Stimulated activated CD8-positive, alpha-beta memory T cell treated with anti-CD3 and anti-CD28 coated beads, Interleukin-12 subunit alpha, Interleukin-12 subunit beta, amount 100 ng/mL, for 4 hours (primary cell): ENCODE data around the gene BPIFB6.

Source experiments
- DNase-seq: peaks from one replicate; pipeline ENCODE4 v3.0.0-alpha.2; 2020; ENCODE audit warnings: low read depth

The BPIFB6 gene

GRCh38 chr20:33031531-33031930 is at the start of gene BPIFB6:
BPIFB6 (plus strand) TSS chr20:33031648; CDS start chr20:33031648, 0 bp downstream.
- no peak for DNase-seq

- DNase-seq, result no peak
These were observed 48.6 kb upstream of the BPIFB6 start for GRCh38 chr20:32982617-32983458.

- no peak for DNase-seq
These were observed 47.9 kb upstream of the BPIFB6 start for GRCh38 chr20:32983459-32984112.

DNA sequence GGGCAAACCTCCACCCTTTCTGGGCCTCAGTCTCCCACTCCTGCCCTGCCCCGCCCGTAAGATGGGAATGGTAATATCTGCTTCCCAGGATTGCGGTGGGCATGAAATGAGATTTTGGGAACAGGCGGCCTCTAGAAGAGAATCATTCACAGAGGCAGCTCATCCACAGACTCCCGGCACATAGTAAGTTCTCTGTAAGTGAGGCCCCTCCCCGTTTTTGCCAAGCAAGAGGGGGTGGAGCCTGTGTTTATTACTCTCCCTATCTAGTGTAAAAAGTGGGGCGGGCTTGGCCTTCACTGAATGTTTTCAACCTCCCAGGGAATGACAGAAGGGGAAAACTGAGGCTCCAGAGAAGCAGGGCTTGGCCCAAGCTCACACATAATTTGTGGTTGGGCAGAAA is 47.3 kb upstream of the BPIFB6 start:
- DNase-seq, result no peak

DNA sequence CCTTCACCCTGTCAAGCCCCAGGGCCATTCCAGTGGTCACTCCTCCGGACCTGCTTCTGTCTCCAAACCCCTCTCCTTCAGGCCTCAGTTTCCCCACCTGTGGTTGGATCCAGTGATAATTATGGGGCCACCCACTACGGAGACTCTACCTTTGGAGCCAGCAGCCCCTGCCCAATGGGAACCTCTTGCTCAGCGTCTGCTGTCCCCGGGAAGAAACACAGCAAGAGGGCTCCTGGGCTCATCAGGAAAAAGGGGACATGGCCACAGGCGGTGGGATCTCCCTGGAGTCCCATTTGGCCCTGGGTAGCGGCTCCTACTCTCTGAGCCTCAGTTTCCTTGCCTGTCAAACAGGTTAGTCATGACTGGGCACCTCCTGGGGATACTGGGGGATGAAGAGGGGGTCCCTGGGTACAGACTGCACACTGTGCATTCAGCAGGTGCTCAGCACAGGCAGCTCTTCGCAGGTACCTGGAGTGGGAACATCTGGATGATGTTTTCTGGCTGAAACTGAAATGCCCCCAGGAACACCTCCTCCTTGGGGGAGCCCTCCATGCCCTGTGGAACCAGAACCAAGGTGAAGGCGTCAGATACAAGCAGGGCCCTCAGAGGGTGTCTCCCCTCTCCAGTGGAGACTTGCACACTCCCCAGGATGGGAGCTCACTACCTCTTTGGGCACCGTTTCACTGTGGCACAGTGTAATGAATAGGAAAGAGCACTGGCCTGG is 46.7 kb upstream of the BPIFB6 start:
- no peak for DNase-seq

DNA sequence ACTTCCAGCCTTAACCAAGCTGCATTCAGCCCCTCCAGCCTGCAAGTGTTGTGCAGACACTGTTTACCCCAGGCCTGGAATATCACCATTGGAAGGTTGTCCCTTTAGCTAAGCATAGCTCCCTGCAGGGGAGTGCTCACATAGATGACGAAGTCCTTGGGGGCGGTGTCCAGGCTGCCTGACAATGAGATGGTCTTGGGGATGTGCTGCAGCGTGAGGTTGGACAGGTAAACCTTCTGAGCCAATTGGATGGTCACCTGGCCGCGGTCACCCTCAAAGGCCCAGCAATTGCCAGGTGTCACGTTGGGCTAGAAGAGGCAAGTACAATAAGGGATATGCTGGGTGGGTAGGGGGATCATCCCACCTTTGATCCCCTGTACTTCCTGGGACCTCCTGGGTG is 45.9 kb upstream of the BPIFB6 start:
- no peak for DNase-seq

- no peak for DNase-seq
These were observed 45.0 kb upstream of the BPIFB6 start for GRCh38 chr20:32986331-32986966.

- no peak for DNase-seq
These were observed 44.2 kb upstream of the BPIFB6 start for GRCh38 chr20:32987044-32987825.

DNA sequence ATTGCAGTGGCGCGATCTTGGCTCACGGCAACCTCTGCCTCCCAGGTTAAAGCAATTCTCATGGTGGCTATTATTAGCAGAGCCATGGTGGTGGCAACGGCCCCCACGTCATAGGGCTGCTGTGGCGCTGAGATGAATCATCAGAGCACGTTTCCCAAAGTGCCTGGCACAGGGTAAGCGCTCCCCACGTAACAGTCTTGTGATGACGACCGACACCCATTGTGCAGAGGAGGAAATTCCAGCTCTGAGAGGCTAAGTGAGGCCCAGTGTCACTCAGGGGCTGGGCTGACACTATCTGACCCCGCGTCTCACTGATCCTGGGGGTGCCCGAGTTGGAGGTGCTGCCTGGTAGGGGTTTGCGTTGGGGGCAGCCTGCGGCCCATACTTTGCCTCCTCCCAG is 43.4 kb upstream of the BPIFB6 start:
- DNase-seq, result no peak

DNA sequence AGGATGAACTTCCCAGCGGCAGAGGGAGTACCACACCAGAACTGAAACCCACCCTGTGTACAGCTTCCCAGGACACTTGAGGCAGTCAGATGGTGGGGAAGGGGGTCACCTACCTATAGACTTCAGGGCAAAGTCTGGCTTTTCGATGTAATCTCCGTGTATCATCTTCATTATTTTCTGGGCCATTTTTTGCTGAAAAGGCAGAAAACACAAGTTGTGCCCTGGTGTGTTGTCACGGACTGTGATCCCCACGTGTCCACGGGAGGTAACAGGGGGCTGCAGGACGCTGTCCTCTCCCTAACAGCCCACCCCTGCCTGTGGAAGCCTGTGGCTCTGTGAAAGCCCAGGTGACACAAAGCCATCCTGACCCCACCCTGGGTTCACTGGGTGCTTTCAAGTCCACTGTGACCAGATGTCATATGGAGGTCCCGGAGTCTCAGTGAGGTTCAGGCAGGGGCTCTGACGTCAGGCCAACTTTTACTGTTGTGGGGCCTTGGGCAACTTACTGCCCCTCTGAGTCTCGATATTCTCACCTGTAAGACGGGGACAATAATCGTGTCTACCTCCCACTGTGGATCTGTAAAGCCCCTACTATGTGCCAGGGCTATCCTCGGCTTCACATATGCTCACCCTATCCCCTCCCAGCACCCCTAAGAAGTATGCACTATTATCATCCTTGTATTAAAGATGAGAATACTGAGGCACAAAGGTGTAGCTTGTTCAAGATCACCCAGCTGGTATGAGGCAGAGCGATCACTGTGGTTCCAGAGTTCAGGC is 41.8 kb upstream of the BPIFB6 start:
- no peak for DNase-seq

GRCh38 chr20:32990426-32990825 is 41.0 kb upstream of the BPIFB6 start:
- DNase-seq, result no peak

DNA sequence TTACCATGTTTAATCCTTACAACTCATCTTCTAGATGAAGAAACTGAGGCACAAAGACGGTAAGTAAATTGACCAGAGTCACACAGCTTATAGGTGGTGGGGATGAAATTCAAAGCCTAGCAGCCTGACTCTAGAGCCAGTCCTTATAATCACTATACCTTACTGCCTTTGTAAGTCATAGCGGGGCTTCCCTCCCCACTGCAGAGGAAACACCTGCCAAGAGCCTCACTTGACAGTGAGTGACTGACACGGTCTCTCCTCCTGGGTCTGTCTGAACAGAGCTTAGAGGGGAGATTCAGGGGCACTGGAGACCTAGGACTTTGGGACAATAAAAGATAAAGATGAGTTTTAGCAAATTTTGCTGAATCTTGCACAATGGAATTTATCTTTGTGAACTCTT is 40.1 kb upstream of the BPIFB6 start:
- DNase-seq, result no peak

DNA sequence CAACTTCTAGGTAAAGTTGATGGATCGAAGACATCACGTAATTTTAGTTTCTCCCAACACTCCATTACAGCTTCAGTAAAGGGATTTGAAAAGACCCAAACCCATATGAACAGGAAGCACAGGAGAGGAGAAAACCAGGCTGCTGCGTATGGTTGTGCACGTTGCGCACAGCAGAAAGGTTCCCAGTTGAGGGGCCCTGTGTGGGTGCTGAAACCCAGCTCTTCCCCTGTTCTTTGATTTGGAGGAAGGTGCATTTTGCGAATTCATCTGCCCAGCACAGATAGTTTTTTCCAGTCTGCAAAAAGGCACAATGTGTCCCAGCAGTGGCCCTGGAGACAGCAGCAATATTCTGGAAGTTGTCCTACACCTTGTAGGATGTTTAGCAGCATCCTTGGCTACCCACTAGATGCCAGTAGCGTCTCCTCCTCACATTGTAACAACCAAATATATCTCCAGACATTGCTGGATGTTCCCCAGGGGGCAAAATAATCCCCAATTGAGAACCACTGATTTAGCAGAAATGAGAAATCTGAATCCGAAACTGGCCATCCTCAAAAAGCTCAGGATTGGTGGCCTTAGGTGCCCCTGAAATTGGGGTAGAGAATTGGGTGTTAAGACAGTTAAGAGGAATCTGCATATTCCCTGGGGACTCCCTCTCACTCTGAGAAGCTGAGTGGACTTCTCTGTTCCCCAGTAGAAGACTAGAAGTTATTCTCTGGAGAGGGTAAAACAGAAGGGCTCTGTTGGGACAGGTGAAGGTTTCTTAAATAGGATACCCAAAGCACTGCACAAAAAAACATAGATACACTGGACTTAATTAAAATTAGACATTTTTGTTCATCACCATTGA is 39.4 kb upstream of the BPIFB6 start:
- DNase-seq, result no peak

DNA sequence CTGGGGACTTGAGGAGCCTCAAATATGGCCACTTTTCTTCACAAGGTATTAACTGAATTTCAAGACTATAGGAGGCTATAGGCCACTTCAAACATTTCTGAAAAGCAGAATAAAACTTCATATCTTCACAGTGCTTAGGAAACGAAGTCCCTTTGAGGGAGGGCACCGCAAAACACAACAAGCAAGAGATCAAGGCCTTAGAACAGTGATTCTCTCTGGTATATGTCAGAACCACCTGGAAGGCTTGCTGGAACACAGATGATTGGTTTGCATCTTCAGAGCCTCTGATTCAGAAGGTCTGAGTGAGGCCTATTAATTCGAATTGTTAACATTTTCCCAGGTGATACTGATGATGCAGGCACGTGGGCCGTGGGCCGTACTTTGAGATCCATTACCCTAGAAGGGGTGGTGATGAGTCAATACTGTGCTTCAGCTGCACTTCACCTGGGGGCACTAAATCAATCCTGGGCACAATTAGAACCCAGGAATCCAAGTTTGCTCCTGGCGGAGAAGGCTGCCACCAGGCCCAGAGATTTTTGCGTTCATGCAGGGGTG is 37.9 kb upstream of the BPIFB6 start:
- DNase-seq, result no peak

- no peak for DNase-seq
These were observed 35.6 kb upstream of the BPIFB6 start for GRCh38 chr20:32995802-32996201.

DNA sequence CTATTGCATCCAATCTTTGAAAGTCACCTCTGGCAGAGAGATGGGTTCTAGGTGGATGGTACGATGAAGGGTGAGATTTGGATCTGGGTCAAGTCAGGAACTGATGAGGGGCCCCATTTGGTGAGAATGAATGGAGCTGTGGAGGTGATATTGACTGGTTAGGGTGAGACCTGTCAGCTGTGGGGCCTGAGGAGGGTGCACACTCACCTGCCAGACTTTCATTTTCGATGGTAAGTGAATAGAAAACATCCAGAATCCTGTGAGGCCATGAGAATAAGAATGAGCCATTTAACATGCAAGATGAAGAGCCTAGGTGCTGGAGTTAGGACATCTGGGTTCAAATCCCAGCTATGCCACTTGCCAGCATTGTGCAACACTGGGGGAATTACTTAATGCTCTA is 34.0 kb upstream of the BPIFB6 start:
- DNase-seq, result no peak

- DNase-seq, result no peak
These were observed 31.7 kb upstream of the BPIFB6 start for GRCh38 chr20:32999603-33000250.

GRCh38 chr20:33000802-33001466 is 30.5 kb upstream of the BPIFB6 start:
- no peak for DNase-seq
